Measurements from ENCODE around the gene OR4C12. TPM values are rescaled to one million over a fixed set of nuclear protein-coding genes. Genes with fewer than 3 reads are reported as not detected.
"Not testable (repeated sequence)": the region's sequence is repeated elsewhere in the genome, so short reads cannot be mapped to it uniquely, and the experiment has no call there.

Gene OR4C12
- total RNA-seq (2014; rRNA removed; shearing (Covaris generic); ENCODE audit: low replicate concordance): not detected in 2 replicates

DNA sequence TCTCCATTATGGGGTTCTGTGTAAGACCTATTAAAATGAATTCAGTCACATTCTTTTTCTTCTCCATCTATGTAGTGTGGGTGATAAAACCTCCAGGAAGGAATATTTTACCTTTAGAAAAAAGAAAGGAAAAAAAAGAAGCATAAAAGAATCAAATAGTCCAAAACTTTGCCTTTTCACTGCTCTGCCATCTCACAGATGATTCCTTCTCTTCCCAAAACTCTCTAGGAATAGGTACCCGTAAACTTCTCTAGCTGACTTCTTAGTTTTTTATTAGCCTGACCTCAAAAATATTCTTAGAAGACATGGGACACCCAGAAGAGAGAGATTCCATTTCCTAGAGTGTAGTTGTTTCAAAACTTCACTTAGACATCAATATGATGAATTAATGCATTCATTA lies at the start of gene OR4C12:
TSS of gene OR4C12 (minus strand) at position 101 of the 400 bp plus-strand sequence. CDS start at position 67, 34 bp downstream.
- not testable (repeated sequence) for DNase-seq, H3K27me3 ChIP-seq, H3K36me3 ChIP-seq, H3K9me3 ChIP-seq, H3K4me3 ChIP-seq

GRCh38 chr11:50030193-50030592 lies 47.9 kb upstream of the OR4C12 start:
- Histone ChIP-seq H3K36me3 (no peaks in the 10 kb centered on the region), H3K4me3 (no peak overlapping the region), H3K27me3 (no peaks in the 10 kb centered on the region), H3K9me3 (no peaks in the 10 kb centered on the region)
- no peak for DNase-seq

GRCh38 chr11:49995565-49995964 lies 13.2 kb upstream of the OR4C12 start:
- Histone ChIP-seq H3K9me3 (no peaks in the 10 kb centered on the region), H3K36me3 (no peaks in the 10 kb centered on the region), H3K27me3 (no peaks in the 10 kb centered on the region), H3K4me3 (no peak overlapping the region)
- peak; percentile 34 for DNase-seq

- not testable (repeated sequence) for H3K4me3 ChIP-seq, H3K9me3 ChIP-seq, H3K36me3 ChIP-seq, H3K27me3 ChIP-seq, DNase-seq
Measured at GRCh38 chr11:49973439-49973838, 8.9 kb downstream of the OR4C12 start.

DNA sequence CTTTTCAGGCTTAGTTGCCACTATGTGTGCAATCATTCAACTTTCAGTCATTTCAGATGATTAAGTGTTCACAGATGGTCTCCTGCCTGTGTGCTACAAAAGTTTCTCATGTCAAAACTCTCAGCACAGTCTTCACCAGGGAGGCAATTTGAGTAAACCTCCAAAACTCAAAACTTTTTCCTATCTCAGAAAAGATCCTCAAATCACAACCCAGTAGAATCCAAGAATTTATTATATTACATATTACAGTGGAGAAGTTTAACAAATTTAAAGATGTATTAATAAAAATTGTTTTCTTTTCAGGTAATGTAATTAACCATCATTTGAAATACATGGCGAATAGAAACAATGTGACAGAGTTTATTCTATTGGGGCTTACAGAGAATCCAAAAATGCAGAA lies 30.2 kb downstream of the OR4C12 start, which contains the start of gene OR4C13:
TSS of gene OR4C13 (plus strand) at position 301 of the 400 bp plus-strand sequence. CDS start at position 333, 32 bp downstream.
- no peak within 1 kb of the TSS for H3K4me3 ChIP-seq
- DNase-seq: no peak
- no peaks in the 10 kb centered on the region for H3K9me3 ChIP-seq
- H3K27me3 ChIP-seq: no peaks in the 10 kb centered on the region
- no peaks in the 10 kb centered on the region for H3K36me3 ChIP-seq

DNA sequence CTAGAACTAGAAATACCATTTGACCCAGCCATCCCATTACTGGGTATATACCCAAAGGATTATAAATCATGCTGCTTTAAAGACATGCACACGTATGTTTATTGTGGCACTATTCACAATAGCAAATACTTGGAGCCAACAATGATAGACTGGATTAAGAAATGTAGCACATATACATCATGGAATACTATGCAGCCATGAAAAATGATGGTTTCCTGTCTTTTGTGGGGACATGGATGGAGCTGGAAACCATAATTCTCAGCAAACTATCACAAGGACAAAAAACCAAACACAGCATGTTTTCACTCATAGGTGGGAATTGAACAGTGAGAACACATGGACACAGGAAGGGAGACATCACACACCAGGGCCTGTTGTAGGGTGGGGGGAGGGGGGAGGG lies 33.6 kb downstream of the OR4C12 start:
- not testable (repeated sequence) for H3K36me3 ChIP-seq, H3K4me3 ChIP-seq, DNase-seq, H3K27me3 ChIP-seq, H3K9me3 ChIP-seq

Other genes with a start within 250 kb of the OR4C12 start
- not detected in 2 replicates for gene OR4C13, start 30.1 kb downstream of the OR4C12 start, total RNA-seq (2014; rRNA removed; shearing (Covaris generic); ENCODE audit: low replicate concordance)
- not detected in 2 replicates for gene OR4C45, start 50.3 kb upstream of the OR4C12 start, total RNA-seq (2014; rRNA removed; shearing (Covaris generic); ENCODE audit: low replicate concordance)